Sigmoid colon (tissue), 7 donors: ENCODE measurements around the gene TEX28. TPM values are rescaled to one million over a fixed set of nuclear protein-coding genes. Genes with fewer than 3 reads are reported as not detected.
"Not testable (repeated sequence)": the region's sequence is repeated elsewhere in the genome, so short reads cannot be mapped to it uniquely, and the experiment has no call there.

Source experiments
- DNase-seq: peaks from one replicate; pipeline ENCODE4 v3.0.0-alpha.2; 2019
- H3K27ac ChIP-seq, 4 donors: fragments of 200-600 bp; sonication (generic); one replicate each; pipeline ENCODE4 v1.5.1; 2016 to 2019; ENCODE audit warnings: mild to moderate bottlenecking in 1 of 4
- H3K27me3 ChIP-seq, 3 donors: fragments of 200-600 bp; sonication (generic); one replicate each; pipeline ENCODE4 v1.5.1; 2019; ENCODE audit warnings: mild to moderate bottlenecking in 1 of 3
- H3K36me3 ChIP-seq, 4 donors: fragments of 200-600 bp; sonication (generic); one replicate each; pipeline ENCODE4 v1.5.1; 2016 to 2019
- H3K4me1 ChIP-seq, 4 donors: fragments of 200-600 bp; sonication (generic); one replicate each; pipeline ENCODE4 v1.5.1; 2017 to 2019
- H3K4me3 ChIP-seq, 4 donors: fragments of 200-600 bp; sonication (generic); one replicate each; pipeline ENCODE4 v1.5.1; 2017 to 2019; ENCODE audit warnings: mild to moderate bottlenecking in 2 of 4, moderate library complexity in 1 of 4
- H3K9me3 ChIP-seq, 4 donors: fragments of 200-600 bp in 3 of 4; sonication (generic) in 3 of 4; one replicate each; pipeline versions ENCODE4 v1.5.1 to v1.6.1; 2013 to 2019
- EP300 ChIP-seq, 4 donors: sonication (generic); formaldehyde crosslinking; IDR thresholded peaks; one replicate each; pipeline ENCODE4 v1.6.1; 2017; ENCODE audit warnings: antibody characterized with exemption in 4 of 4
- POLR2A ChIP-seq, 2 donors: fragments of 450-650 bp; IDR thresholded peaks; one replicate each; pipeline ENCODE4 v1.6.1; 2016; ENCODE audit warnings: antibody characterized with exemption in 2 of 2, mild to moderate bottlenecking in 2 of 2, moderate library complexity in 2 of 2
- POLR2AphosphoS5 ChIP-seq, 4 donors: sonication (generic); formaldehyde crosslinking; IDR thresholded peaks; one replicate each; pipeline ENCODE4 v1.6.1; 2017; ENCODE audit warnings: antibody characterized with exemption in 4 of 4
- WGBS, 2 donors: extraction: QIAGEN DNeasy Blood & Tissue Kit; methylation state at CpG; one replicate each; pipeline ENCODE4 v1.1.7; 2013; 5-methylcytosine and 5-hydroxymethylcytosine counted together
- intact Hi-C: fragments of 100-400 bp; cut with DNase I; formaldehyde crosslinking; loops from one replicate; pipeline ENCODE4 v1.15.1; 2023
- polyA plus RNA-seq, 3 donors: library from polyadenylated mRNA; stranded (reverse); fragments of 200-250 nt; gene quantifications; one replicate each; pipeline ENCODE4 v1.2.3, GENCODE V29; 2013
- total RNA-seq, 4 donors: library from RNA; depleted of rRNA; stranded (reverse); fragments of >200 nt; gene quantifications; one replicate each; pipeline ENCODE4 v1.1.0, GENCODE V29; 2016
- TF ChIP-seq, protein P1 (sequence below), 4 experiments: fragments of 450-650 bp in 3 of 4; fragments of 200-600 bp in 1 of 4; IDR thresholded peaks; one replicate each; pipeline ENCODE4 v1.5.1; 2016 to 2019; ENCODE audit warnings: antibody characterized with exemption in 4 of 4, mild to moderate bottlenecking in 3 of 4, moderate library complexity in 2 of 4
- donor health status: healthy with polysubstance abuse.
- donor health status: Bipolar disorder and iron deficiency.
- donor health status: healthy.

Gene TEX28
- total and polyA plus RNA-seq, 7 donors: not detected

DNA sequence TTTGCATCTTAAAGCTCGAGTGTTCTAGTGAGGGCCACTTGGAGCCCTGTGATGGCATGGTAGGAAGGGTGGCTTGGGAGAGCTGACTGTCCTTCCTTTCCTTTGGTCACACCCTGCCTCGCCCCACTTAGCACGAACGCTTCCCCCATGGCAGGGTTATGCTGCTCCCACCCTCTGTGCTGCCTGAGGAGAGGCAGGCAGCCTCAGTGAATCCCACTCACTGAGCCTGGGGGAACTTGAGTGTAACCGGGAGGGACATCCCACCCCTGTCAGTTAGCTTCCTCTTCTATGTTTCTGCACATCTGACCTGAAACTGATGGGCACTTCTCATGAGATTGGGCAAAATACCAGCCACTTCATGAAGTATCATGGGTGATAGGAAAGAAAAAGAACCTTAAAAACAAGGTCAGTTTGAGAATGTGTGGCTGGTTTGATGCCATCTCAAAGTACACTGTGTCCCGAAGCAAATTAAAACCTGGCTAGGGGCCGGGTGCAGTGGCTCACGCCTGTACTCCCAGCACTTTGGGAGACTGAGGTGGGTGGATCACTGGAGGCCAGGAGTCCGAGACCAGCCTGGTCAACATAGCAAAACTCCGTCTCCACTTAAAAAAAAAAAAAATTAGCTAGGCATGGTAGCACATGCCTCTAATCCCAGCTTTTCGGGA is 10.7 kb upstream of the TEX28 start:
- Histone ChIP-seq H3K4me3 (no peak overlapping the region), H3K36me3 (no peaks in the 10 kb centered on the region), H3K4me1 (no peaks in the 10 kb centered on the region), H3K9me3 (no peaks in the 10 kb centered on the region), H3K27me3 (no peaks in the 10 kb centered on the region), H3K27ac (no peak overlapping the region)
- intact Hi-C loops: no loop called here
- DNase-seq: no peak
- WGBS, 2 donors: 75 to 90% methylated on average over 11 of the region's 11 CpGs
- TF ChIP-seq EP300 (IDR thresholded peaks at IDR 0.05): no peak
- TF ChIP-seq, protein P1, sequence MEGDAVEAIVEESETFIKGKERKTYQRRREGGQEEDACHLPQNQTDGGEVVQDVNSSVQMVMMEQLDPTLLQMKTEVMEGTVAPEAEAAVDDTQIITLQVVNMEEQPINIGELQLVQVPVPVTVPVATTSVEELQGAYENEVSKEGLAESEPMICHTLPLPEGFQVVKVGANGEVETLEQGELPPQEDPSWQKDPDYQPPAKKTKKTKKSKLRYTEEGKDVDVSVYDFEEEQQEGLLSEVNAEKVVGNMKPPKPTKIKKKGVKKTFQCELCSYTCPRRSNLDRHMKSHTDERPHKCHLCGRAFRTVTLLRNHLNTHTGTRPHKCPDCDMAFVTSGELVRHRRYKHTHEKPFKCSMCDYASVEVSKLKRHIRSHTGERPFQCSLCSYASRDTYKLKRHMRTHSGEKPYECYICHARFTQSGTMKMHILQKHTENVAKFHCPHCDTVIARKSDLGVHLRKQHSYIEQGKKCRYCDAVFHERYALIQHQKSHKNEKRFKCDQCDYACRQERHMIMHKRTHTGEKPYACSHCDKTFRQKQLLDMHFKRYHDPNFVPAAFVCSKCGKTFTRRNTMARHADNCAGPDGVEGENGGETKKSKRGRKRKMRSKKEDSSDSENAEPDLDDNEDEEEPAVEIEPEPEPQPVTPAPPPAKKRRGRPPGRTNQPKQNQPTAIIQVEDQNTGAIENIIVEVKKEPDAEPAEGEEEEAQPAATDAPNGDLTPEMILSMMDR (IDR thresholded peaks at IDR 0.05): no peak
- no peak for TF ChIP-seq POLR2A (IDR thresholded peaks at IDR 0.05)
- no peak for TF ChIP-seq POLR2AphosphoS5 (IDR thresholded peaks at IDR 0.05)

DNA sequence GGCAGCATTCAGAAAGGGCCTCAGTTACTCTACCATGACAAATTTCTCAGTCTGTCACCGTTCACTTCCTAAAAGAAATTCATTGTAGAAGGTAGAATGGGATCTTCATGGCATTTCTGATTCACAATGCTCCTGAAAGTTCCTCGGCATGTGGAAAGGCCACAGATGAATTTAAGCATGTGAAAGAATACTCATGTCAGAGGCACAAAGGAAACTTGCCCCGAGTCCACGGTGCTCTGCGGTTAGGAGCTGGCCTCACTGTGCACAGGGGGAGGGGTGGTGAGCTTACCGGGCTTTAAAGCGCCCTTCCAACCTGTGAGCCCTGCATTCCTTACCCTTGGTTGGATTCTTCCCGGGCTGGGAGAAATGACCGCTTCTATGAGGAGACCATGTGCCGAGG is 9.9 kb upstream of the TEX28 start:
- no peaks in the 10 kb centered on the region for H3K9me3 ChIP-seq
- DNase-seq: no peak
- no peak overlapping the region for H3K27ac ChIP-seq
- WGBS, 2 donors: 88 to 91% methylated on average over 10 of the region's 10 CpGs
- H3K36me3 ChIP-seq: no peaks in the 10 kb centered on the region
- no peak overlapping the region for H3K4me3 ChIP-seq
- intact Hi-C loops: no loop called here
- no peaks in the 10 kb centered on the region for H3K4me1 ChIP-seq
- no peak for TF ChIP-seq POLR2AphosphoS5 (IDR thresholded peaks at IDR 0.05)
- no peak for TF ChIP-seq POLR2A (IDR thresholded peaks at IDR 0.05)
- TF ChIP-seq, protein P1 (IDR thresholded peaks at IDR 0.05): no peak
- TF ChIP-seq EP300 (IDR thresholded peaks at IDR 0.05): no peak
- no peaks in the 10 kb centered on the region for H3K27me3 ChIP-seq

DNA sequence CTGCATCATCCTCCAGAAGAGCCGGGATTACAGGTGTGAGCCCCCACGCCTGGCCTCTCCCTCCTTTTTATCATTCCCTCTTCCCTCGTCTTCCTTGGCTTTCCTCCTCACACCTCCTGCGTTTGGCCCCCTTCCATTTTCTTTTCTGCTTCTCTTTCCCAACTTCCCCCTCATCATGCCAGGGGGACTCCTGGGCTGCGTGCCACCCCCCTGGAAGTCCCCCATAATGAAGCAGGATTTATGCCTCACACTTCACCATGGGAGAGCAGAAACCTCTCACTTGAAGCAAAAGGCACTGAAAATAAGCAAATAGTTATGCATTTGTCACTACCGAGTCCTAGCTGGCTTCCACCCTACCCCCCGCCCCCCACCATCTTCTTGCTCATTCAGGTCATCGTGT is 8.6 kb upstream of the TEX28 start:
- Histone ChIP-seq H3K4me1 (no peaks in the 10 kb centered on the region), H3K27me3 (no peaks in the 10 kb centered on the region), H3K4me3 (no peak overlapping the region), H3K9me3 (no peaks in the 10 kb centered on the region), H3K27ac (no peak overlapping the region), H3K36me3 (no peaks in the 10 kb centered on the region)
- intact Hi-C loops: no loop called here
- no peak for TF ChIP-seq POLR2AphosphoS5 (IDR thresholded peaks at IDR 0.05)
- TF ChIP-seq, protein P1 (IDR thresholded peaks at IDR 0.05): no peak
- TF ChIP-seq EP300 (IDR thresholded peaks at IDR 0.05): no peak
- TF ChIP-seq POLR2A (IDR thresholded peaks at IDR 0.05): no peak
- WGBS, 2 donors: 72 to 82% methylated on average over 8 of the region's 8 CpGs
- DNase-seq: no peak

DNA sequence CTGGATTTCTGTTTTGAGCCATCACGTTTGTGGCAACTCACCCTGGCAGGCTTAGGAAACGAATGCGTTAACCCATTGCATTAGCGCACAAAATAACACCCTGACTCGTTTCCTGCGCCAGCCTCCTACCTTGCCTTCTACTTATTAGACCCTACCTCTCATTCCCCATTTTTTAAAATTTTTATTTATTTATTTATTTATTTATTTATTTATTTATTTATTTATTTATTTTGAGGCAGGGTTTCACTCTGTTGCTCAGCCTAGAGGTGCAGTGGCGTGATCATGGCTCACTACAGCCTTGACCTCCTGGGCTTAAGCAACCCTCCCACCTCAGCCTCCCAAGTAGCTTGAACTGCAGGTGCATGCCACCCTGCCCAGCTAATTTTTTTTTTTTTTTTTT is 8.1 kb upstream of the TEX28 start:
- WGBS, 2 donors: 76 to 90% methylated on average over 7 of the region's 7 CpGs
- H3K36me3 ChIP-seq, H3K9me3 ChIP-seq, H3K27ac ChIP-seq, H3K4me3 ChIP-seq, H3K27me3 ChIP-seq, DNase-seq, H3K4me1 ChIP-seq, intact Hi-C loops: not testable (repeated sequence)

DNA sequence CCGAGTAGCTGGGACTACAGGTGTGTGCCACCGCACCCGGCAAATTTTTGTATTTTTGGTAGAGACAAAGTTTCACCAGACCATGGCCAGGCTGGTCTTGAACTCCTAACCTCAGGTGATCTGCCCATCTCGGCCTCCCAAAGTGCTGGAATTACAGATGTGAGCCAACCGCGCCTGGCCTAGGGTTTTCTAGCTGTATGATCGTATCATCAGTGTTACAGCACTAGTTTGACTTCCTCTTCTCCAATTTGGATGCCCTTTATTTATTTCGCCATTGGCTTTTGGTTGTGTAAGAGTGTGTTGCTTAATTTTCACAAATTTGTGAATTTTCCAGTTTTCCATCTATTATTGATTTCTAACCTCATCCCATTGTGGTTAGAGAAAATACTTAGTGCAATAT is 5.9 kb upstream of the TEX28 start:
- WGBS, 2 donors: 86 to 87% methylated on average over 8 of the region's 8 CpGs
- no peak overlapping the region for H3K27ac ChIP-seq
- TF ChIP-seq POLR2AphosphoS5 (IDR thresholded peaks at IDR 0.05) (no peak), EP300 (IDR thresholded peaks at IDR 0.05) (no peak), POLR2A (IDR thresholded peaks at IDR 0.05) (no peak)
- TF ChIP-seq, protein P1 (IDR thresholded peaks at IDR 0.05): no peak
- no peaks in the 10 kb centered on the region for H3K27me3 ChIP-seq
- intact Hi-C loops: no loop called here
- no peaks in the 10 kb centered on the region for H3K4me1 ChIP-seq
- H3K36me3 ChIP-seq: no peaks in the 10 kb centered on the region
- H3K4me3 ChIP-seq: no peak overlapping the region
- DNase-seq: no peak
- no peaks in the 10 kb centered on the region for H3K9me3 ChIP-seq
